MM.1S (cell line): ENCODE results near the gene PUDP.

Experiments
- EZH2 ChIP-seq: fragments of 300-600 bp; sonication (generic); optimal IDR thresholded peaks from 2 replicates; pipeline ENCODE3; 2017; ENCODE audit warnings: low read depth, mild to moderate bottlenecking, antibody characterized with exemption, low read length, mixed read lengths
- EZH2phosphoT487 ChIP-seq: fragments of 300-600 bp; sonication (generic); IDR thresholded peaks from 2 replicates; pipeline ENCODE4 v1.6.1; 2018; ENCODE audit warnings: antibody characterized with exemption, low read length
- TF ChIP-seq, protein P1 (sequence below): fragments of 300-600 bp; sonication (generic); IDR thresholded peaks from 2 replicates; pipeline ENCODE4 v1.5.1; 2016; ENCODE audit warnings: antibody characterized with exemption, low read length, mixed read lengths

DNA sequence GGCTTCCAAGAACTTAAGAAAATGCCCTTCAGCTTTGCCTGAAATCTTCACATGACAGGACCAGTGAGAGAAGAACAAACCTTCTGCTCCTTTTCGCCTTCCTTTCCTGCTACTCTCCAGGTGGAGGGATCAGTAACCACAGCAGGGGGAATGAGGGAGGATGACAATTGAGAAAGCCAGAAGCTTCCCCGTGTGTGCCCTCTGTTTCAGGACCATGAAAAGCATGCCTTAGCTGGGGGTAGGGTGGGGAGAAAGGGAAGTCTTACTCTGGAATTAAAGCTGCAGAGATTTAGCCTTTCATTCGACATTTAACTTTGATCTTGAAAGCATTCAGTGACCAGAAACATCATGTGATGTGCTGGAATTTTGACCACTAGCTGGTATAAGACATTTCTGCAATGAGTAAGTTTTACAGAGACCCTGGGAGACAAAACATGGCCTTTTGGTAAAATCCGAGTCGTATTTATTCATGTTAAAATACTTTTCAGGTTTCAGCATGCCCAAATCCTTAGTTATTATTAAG, 10.6 kb upstream of the PUDP start:
- TF ChIP-seq, protein P1, sequence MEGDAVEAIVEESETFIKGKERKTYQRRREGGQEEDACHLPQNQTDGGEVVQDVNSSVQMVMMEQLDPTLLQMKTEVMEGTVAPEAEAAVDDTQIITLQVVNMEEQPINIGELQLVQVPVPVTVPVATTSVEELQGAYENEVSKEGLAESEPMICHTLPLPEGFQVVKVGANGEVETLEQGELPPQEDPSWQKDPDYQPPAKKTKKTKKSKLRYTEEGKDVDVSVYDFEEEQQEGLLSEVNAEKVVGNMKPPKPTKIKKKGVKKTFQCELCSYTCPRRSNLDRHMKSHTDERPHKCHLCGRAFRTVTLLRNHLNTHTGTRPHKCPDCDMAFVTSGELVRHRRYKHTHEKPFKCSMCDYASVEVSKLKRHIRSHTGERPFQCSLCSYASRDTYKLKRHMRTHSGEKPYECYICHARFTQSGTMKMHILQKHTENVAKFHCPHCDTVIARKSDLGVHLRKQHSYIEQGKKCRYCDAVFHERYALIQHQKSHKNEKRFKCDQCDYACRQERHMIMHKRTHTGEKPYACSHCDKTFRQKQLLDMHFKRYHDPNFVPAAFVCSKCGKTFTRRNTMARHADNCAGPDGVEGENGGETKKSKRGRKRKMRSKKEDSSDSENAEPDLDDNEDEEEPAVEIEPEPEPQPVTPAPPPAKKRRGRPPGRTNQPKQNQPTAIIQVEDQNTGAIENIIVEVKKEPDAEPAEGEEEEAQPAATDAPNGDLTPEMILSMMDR: no peak
- TF ChIP-seq EZH2 (no peak), EZH2phosphoT487 (no peak)
